ENCODE data around the gene ROR1. TPM values are rescaled to one million over a fixed set of nuclear protein-coding genes. Genes with fewer than 3 reads are reported as not detected.
A peak's percentile ranks its signal among the peaks of the same experiment; 100 is the strongest.

ROR1 gene
- total RNA-seq, 1 donor from 2014 or later = 131 TPM

- H3K27me3 Mint-ChIP-seq (ENCODE audit: low read depth) = no peaks in the 10 kb centered on the region
Measured at GRCh38 chr1:64197076-64197475, 423.3 kb downstream of the ROR1 start.

DNA sequence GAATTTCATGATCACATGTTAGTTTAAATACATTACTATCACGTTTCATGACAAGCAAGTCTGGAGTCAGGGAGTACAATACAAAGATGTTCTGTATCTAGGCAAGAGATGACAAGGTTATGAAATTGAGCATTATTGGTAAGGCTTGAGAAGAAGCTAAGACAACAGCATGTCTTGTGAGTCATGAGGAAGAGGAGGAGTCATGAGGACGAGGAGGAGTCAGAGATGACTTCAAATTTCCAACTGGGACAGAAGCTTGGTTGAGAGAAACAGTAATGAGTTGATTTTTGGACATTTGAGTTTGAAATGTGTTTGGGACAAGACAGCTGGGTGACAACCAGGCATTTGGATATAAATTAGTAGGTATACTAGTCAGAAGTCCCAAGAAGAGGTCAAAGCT, 425.3 kb downstream of the ROR1 start:
- peaks cover 19% of the 10 kb centered on the region for H3K4me1 Mint-ChIP-seq (ENCODE audit: low read depth)
- H3K9me3 Mint-ChIP-seq (ENCODE audit: low read depth) = no peaks in the 10 kb centered on the region
- H3K36me3 Mint-ChIP-seq (ENCODE audit: low read depth) = no peaks in the 10 kb centered on the region
- TF ChIP-seq, protein P1, sequence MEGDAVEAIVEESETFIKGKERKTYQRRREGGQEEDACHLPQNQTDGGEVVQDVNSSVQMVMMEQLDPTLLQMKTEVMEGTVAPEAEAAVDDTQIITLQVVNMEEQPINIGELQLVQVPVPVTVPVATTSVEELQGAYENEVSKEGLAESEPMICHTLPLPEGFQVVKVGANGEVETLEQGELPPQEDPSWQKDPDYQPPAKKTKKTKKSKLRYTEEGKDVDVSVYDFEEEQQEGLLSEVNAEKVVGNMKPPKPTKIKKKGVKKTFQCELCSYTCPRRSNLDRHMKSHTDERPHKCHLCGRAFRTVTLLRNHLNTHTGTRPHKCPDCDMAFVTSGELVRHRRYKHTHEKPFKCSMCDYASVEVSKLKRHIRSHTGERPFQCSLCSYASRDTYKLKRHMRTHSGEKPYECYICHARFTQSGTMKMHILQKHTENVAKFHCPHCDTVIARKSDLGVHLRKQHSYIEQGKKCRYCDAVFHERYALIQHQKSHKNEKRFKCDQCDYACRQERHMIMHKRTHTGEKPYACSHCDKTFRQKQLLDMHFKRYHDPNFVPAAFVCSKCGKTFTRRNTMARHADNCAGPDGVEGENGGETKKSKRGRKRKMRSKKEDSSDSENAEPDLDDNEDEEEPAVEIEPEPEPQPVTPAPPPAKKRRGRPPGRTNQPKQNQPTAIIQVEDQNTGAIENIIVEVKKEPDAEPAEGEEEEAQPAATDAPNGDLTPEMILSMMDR (IDR thresholded peaks at IDR 0.05) = no peak
- no peak overlapping the region for H3K4me3 Mint-ChIP-seq (ENCODE audit: unreplicated experiment)
- no peak for DNase-seq (ENCODE audit: low spot score)
- no peaks in the 10 kb centered on the region for H3K27me3 Mint-ChIP-seq (ENCODE audit: low read depth)
- H3K27ac Mint-ChIP-seq (ENCODE audit: unreplicated experiment) = no peak overlapping the region

More at GRCh38 chr1:64197076-64197475, 423.3 kb downstream of the ROR1 start:
- H3K4me3 Mint-ChIP-seq (ENCODE audit: unreplicated experiment) = no peak overlapping the region
- no peak overlapping the region for H3K27ac Mint-ChIP-seq (ENCODE audit: unreplicated experiment)
- peaks cover 25% of the 10 kb centered on the region for H3K4me1 Mint-ChIP-seq (ENCODE audit: low read depth)
- DNase-seq (ENCODE audit: low spot score) = no peak
- H3K9me3 Mint-ChIP-seq (ENCODE audit: low read depth) = no peaks in the 10 kb centered on the region
- H3K36me3 Mint-ChIP-seq (ENCODE audit: low read depth) = no peaks in the 10 kb centered on the region
- TF ChIP-seq, protein P1 (IDR thresholded peaks at IDR 0.05) = no peak

- H3K27me3 Mint-ChIP-seq (ENCODE audit: low read depth) = no peaks in the 10 kb centered on the region
- no peak overlapping the region for H3K4me3 Mint-ChIP-seq (ENCODE audit: unreplicated experiment)
- peaks cover 10% of the 10 kb centered on the region for H3K4me1 Mint-ChIP-seq (ENCODE audit: low read depth)
- no peak for DNase-seq (ENCODE audit: low spot score)
- no peaks in the 10 kb centered on the region for H3K36me3 Mint-ChIP-seq (ENCODE audit: low read depth)
- H3K27ac Mint-ChIP-seq (ENCODE audit: unreplicated experiment) = no peak overlapping the region
- TF ChIP-seq, protein P1 (IDR thresholded peaks at IDR 0.05) = no peak
- no peaks in the 10 kb centered on the region for H3K9me3 Mint-ChIP-seq (ENCODE audit: low read depth)
Measured at GRCh38 chr1:64200064-64200463, 426.2 kb downstream of the ROR1 start.

DNA sequence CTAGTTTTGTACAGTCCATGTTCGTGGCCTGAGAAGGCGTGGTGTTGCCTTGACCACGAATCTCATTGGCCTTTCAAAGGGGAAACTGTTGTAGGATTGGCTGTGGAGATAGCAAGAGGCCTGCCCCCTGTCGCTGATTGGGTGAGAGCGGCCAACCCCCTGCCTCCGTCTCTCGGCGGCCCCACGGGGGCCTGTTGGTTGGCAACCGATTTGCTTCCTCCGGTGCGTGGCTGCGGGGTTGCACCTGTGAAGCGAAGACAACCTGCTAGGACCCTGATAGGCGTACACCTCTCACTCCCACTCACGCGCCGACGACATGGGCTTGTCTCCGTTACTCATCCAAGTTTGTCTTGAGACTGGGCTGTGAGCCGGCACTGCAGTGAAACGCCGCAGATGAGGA, 429.6 kb downstream of the ROR1 start, which contains the start of gene UBE2U:
UBE2U (plus strand) TSS at position 204 of the 400 bp plus-strand sequence. CDS start 428 bp downstream, outside the sequence.
- H3K4me1 Mint-ChIP-seq (ENCODE audit: low read depth) = no peaks in the 10 kb centered on the region
- H3K36me3 Mint-ChIP-seq (ENCODE audit: low read depth) = no peaks in the 10 kb centered on the region
- H3K27me3 Mint-ChIP-seq (ENCODE audit: low read depth) = no peaks in the 10 kb centered on the region
- TF ChIP-seq, protein P1 (IDR thresholded peaks at IDR 0.05) = no peak
- no peak within 1 kb of the TSS for H3K27ac Mint-ChIP-seq (ENCODE audit: unreplicated experiment)
- no peak for DNase-seq (ENCODE audit: low spot score)
- H3K9me3 Mint-ChIP-seq (ENCODE audit: low read depth) = no peaks in the 10 kb centered on the region
- no peak within 1 kb of the TSS for H3K4me3 Mint-ChIP-seq (ENCODE audit: unreplicated experiment)

DNA sequence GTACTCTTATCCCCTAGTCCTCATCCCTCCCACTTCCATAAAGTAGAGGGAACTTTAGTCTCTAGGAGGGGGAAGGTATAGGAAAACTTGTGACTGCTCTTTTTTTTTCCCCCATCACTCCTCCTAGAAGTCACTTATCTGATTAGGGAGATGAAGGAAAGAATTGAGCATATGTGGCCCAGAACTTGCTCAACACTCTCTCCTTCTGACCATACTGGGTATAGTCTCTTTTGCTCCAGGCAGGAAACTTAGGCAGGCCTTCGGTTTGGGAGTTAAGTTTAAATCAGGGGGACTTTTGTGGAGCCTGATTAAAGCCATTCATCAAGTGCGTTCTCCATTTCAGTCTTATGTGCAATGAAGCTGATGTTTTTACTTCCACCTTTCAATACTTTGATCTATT, 435.4 kb downstream of the ROR1 start:
- peaks cover 10% of the 10 kb centered on the region for H3K4me1 Mint-ChIP-seq (ENCODE audit: low read depth)
- H3K27me3 Mint-ChIP-seq (ENCODE audit: low read depth) = no peaks in the 10 kb centered on the region
- no peak overlapping the region for H3K27ac Mint-ChIP-seq (ENCODE audit: unreplicated experiment)
- no peak for DNase-seq (ENCODE audit: low spot score)
- H3K4me3 Mint-ChIP-seq (ENCODE audit: unreplicated experiment) = no peak overlapping the region
- no peaks in the 10 kb centered on the region for H3K36me3 Mint-ChIP-seq (ENCODE audit: low read depth)
- TF ChIP-seq, protein P1 (IDR thresholded peaks at IDR 0.05) = peak; percentile 25
- no peaks in the 10 kb centered on the region for H3K9me3 Mint-ChIP-seq (ENCODE audit: low read depth)
